GM12878 (cell line): ENCODE data around the gene ZNF574. TPM values are rescaled to one million over a fixed set of nuclear protein-coding genes. Genes with fewer than 3 reads are reported as not detected.

Experiments used
- ATAC-seq: fragments of 200-7000 bp; cut with Tn5 transposase; 3 replicates; pipeline ENCODE4 v1.9.1; 2020; ENCODE audit warnings: mild to moderate bottlenecking, moderate library complexity
- BruUV-seq: library from RNA; stranded (reverse); fragments of 400-500 nt; replicated peaks from 2 replicates; lab custom pipeline; 2021; lab: Mats Ljungman, UMichigan
- CTCF ChIA-PET: fragments of 300-600 bp; sonication (Branson Sonifier 250); formaldehyde crosslinking; extraction: SDS; loops from one replicate; lab custom pipeline; 2021; ENCODE audit warnings: inconsistent platforms; lab: Yijun Ruan, JAX
- POLR2A ChIA-PET: fragments of 350-600 bp; formaldehyde crosslinking; extraction: SDS; loops from one replicate; lab custom pipeline; 2021; ENCODE audit warnings: inconsistent platforms; lab: Charles Lee
- RAD21 ChIA-PET: fragments of 300-600 bp; sonication (Branson Sonifier 250); formaldehyde crosslinking; loops from one replicate; lab custom pipeline; 2023; ENCODE audit warnings: antibody characterized with exemption; ENCODE audit not compliant: unreplicated experiment; lab: Charles Lee
- SMC1A ChIA-PET: fragments of 300-600 bp; sonication (Branson Sonifier 250); formaldehyde crosslinking; loops from one replicate; lab custom pipeline; 2023; ENCODE audit not compliant: unreplicated experiment, uncharacterized antibody; lab: Charles Lee
- DNase-seq: peaks from one replicate; pipeline ENCODE4 v3.0.0-alpha.2; 2011; ENCODE audit warnings: low read depth, low spot score
- FAIRE-seq: peaks from 3 replicates; lab custom pipeline; 2011; peaks lifted over from hg19 to GRCh38; lab: Jason Lieb, UNC
- H2AFZ ChIP-seq: 2 replicates; pipeline ENCODE4 v1.6.0; 2011; ENCODE audit warnings: low read depth, low read length, control low read depth; ENCODE audit not compliant: control insufficient read depth
- H3K27ac ChIP-seq: 2 replicates; pipeline ENCODE4 v1.5.1; 2011; ENCODE audit warnings: control low read depth; ENCODE audit not compliant: control insufficient read depth, insufficient read depth
- H3K27me3 ChIP-seq, 2 experiments: replicated peaks in 1 of 2; 2 replicates each; pipeline versions ENCODE4 v1.6.0 to v1.6.1; 2011; ENCODE audit warnings: low read length in 1 of 2; ENCODE audit not compliant: control insufficient read depth in 2 of 2, insufficient read depth in 2 of 2
- H3K36me3 ChIP-seq, 2 experiments: 2 replicates each; pipeline ENCODE4 v1.5.1; 2011; ENCODE audit warnings: low read length in 1 of 2; ENCODE audit not compliant: control insufficient read depth in 2 of 2, insufficient read depth in 2 of 2
- H3K4me1 ChIP-seq: 2 replicates; pipeline ENCODE4 v1.6.1; 2011; ENCODE audit warnings: mild to moderate bottlenecking, low read length, moderate library complexity, mixed read lengths; ENCODE audit not compliant: control insufficient read depth, insufficient read depth
- H3K4me2 ChIP-seq: 2 replicates; pipeline ENCODE4 v1.6.0; 2011; ENCODE audit warnings: control low read depth; ENCODE audit not compliant: control insufficient read depth, insufficient read depth
- H3K4me3 ChIP-seq: fragments of 200-600 bp; sonication (generic); 2 replicates; pipeline ENCODE4 v1.5.1; 2016
- H3K79me2 ChIP-seq: 2 replicates; pipeline ENCODE4 v1.6.0; 2011; ENCODE audit warnings: low read length; ENCODE audit not compliant: control insufficient read depth, insufficient read depth
- H3K9ac ChIP-seq: 2 replicates; pipeline ENCODE4 v1.8.0; 2011; ENCODE audit warnings: low read length, control low read depth, mixed read lengths; ENCODE audit not compliant: control insufficient read depth, insufficient read depth
- H3K9me3 ChIP-seq: replicated peaks from 3 replicates; pipeline ENCODE4 v1.5.1; 2011; ENCODE audit warnings: mild to moderate bottlenecking, low read length; ENCODE audit not compliant: control insufficient read depth, insufficient read depth
- H4K20me1 ChIP-seq: 2 replicates; pipeline ENCODE4 v1.6.0; 2011; ENCODE audit not compliant: control insufficient read depth, insufficient read depth
- CBFB ChIP-seq: IDR thresholded peaks from 2 replicates; pipeline ENCODE4 v1.6.1; 2016; ENCODE audit warnings: antibody characterized with exemption, low read depth
- CHD2 ChIP-seq: IDR thresholded peaks from 2 replicates; pipeline ENCODE4 v1.6.1; 2011; ENCODE audit warnings: low read depth, low read length, improper control_type of control experiment, borderline replicate concordance
- FOS ChIP-seq: IDR thresholded peaks from 3 replicates; pipeline ENCODE4 v1.6.1; 2011; ENCODE audit warnings: borderline replicate concordance; ENCODE audit not compliant: insufficient read length; ENCODE audit errors: extremely low read depth
- HCFC1 ChIP-seq: fragments of 150-350 bp; IDR thresholded peaks from 2 replicates; pipeline ENCODE4 v1.6.1; 2014; ENCODE audit warnings: low read length
- MAX ChIP-seq: IDR thresholded peaks from 2 replicates; pipeline ENCODE4 v1.6.1; 2012; ENCODE audit warnings: low read depth, low read length, improper control_type of control experiment
- NR2C1 ChIP-seq: fragments of 450-650 bp; IDR thresholded peaks from 2 replicates; pipeline ENCODE4 v1.6.1; 2017; ENCODE audit warnings: antibody characterized with exemption, mild to moderate bottlenecking, moderate library complexity
- SRF ChIP-seq, 2 experiments: IDR thresholded peaks; 2 replicates each; pipeline ENCODE4 v1.6.1; 2011; ENCODE audit warnings: low read depth in 2 of 2, low read length in 2 of 2, mild to moderate bottlenecking in 1 of 2, moderate library complexity in 1 of 2
- ZBTB33 ChIP-seq: fragments of 450-650 bp; IDR thresholded peaks from 2 replicates; pipeline ENCODE4 v1.6.1; 2017; ENCODE audit warnings: mild to moderate bottlenecking
- WGBS: methylation state at CpG from one replicate; pipeline ENCODE4 v1.1.6; 2016; ENCODE audit warnings: low lambda C conversion rate; ENCODE audit not compliant: insufficient replicate concordance, insufficient coverage; ENCODE audit errors: missing lambda C conversion rate; 5-methylcytosine and 5-hydroxymethylcytosine counted together
- in situ Hi-C: fragments of 300-500 bp; cut with MboI; formaldehyde crosslinking; loops from 9 replicates; pipeline ENCODE4 v1.14.3; 2018; ENCODE audit warnings: mixed read lengths
- intact Hi-C: fragments of 100-400 bp; cut with micrococcal nuclease; formaldehyde crosslinking; loops from one replicate; pipeline ENCODE4 v1.14.2; 2022; ENCODE audit not compliant: unreplicated experiment
- polyA plus RNA-seq, 11 experiments: library from polyadenylated mRNA; depleted of rRNA in 4 of 11; unstranded in 6 of 11; stranded (reverse) in 5 of 11; fragments of >200 nt; fragmentation: Nextera tagmentation in 4 of 11; fragmentation: Illumina TruSeq in 1 of 11; extraction: Ambion mirVana in 4 of 11; extraction: Trizol in 1 of 11; gene quantifications; 1 replicate in 1 of 11; 2 replicates in 10 of 11; pipeline versions ENCODE4 v1.2.1 to v1.2.3, GENCODE V29; 2011 to 2016; ENCODE audit warnings: inconsistent platforms in 2 of 11, missing spikeins in 2 of 11, low read depth in 1 of 11
- total RNA-seq, 4 experiments: library from RNA; depleted of rRNA in 3 of 4; stranded (reverse); fragments of >200 nt in 3 of 4; fragmentation: Illumina TruSeq in 1 of 4; extraction: Trizol in 1 of 4; gene quantifications; 2 replicates each; pipeline versions ENCODE4 v1.2.1 to v1.2.3, GENCODE V29; 2013 to 2021

The ZNF574 gene
- total and polyA plus RNA-seq, 10 of the 15 experiments (the other 5 are each of a cell fraction or from before 2014, with no cell fraction given), result 0.32 to 25.6 (median 11.4) TPM

- ChIA-PET SMC1A (interaction anchor here (0.6 kb wide), 1 partner anchor 432 kb away, joined by 3 read pairs; no protein-coding TSS in a partner anchor), CTCF (interaction anchor here (0.9 to 3.4 kb wide), 3 partner anchors 7 to 15 kb away, joined by 3 to 18 read pairs (median 15); no protein-coding TSS in a partner anchor), RAD21 (no interaction called here), POLR2A (no interaction called here)
- Histone ChIP-seq H3K4me3 (no peak overlapping the region), H3K4me2 (no peak overlapping the region), H3K36me3 (no peaks in the 10 kb centered on the region), H3K9me3 (no peaks in the 10 kb centered on the region), H3K27ac (no peak overlapping the region), H2AFZ (no peak overlapping the region), H3K4me1 (no peaks in the 10 kb centered on the region), H4K20me1 (no peaks in the 10 kb centered on the region), H3K9ac (no peak overlapping the region), H3K27me3 (peaks cover 0 to 2% of the 10 kb centered on the region in 2 experiments; a peak in 1 of 4 replicates), H3K79me2 (no peaks in the 10 kb centered on the region)
- WGBS, result 30% methylated on average over 7 of the region's 7 CpGs
- ATAC-seq (no peak), DNase-seq (no peak), FAIRE-seq (no peak)
- BruUV-seq, result no TSS peak
- in situ Hi-C loops, result no loop called here
- intact Hi-C loops, result no loop called here
- no peak for TF ChIP-seq SRF (IDR thresholded peaks at IDR 0.05; ENCODE audit: low read depth in 2 of 2, low read length in 2 of 2)
- TF ChIP-seq CBFB, result no peak
- TF ChIP-seq FOS, result no peak
- TF ChIP-seq CHD2, result no peak
- no peak for TF ChIP-seq NR2C1
- TF ChIP-seq HCFC1, result no peak
- TF ChIP-seq MAX, result no peak
- TF ChIP-seq ZBTB33, result no peak
Observed at GRCh38 chr19:42030645-42031440, 45.1 kb upstream of the ZNF574 start.
